GM12892 (cell line): Measurements from ENCODE around the gene BRS3.

Experiments
- POLR2A ChIP-seq: IDR thresholded peaks from 2 replicates; pipeline ENCODE4 v1.6.1; 2011; ENCODE audit warnings: low read depth, low read length, control low read depth
- TAF1 ChIP-seq: IDR thresholded peaks from 2 replicates; pipeline ENCODE4 v1.6.1; 2011; ENCODE audit warnings: low read depth, mild to moderate bottlenecking, control low read depth, low read length, borderline replicate concordance

GRCh38 chrX:136487647-136488046 is at the start of gene BRS3:
- TF ChIP-seq POLR2A: no peak
- no peak for TF ChIP-seq TAF1
